Progenitor cell of endocrine pancreas (in vitro differentiated cells): ENCODE data around the gene BCAM. TPM values are rescaled to one million over a fixed set of nuclear protein-coding genes. Genes with fewer than 3 reads are reported as not detected.

Experiments
- DNase-seq: peaks from one replicate; pipeline ENCODE4 v3.0.0; 2021; ENCODE audit warnings: low spot score; ENCODE audit not compliant: unreplicated experiment
- H3K27ac Mint-ChIP-seq: 2 replicates; pipeline ENCODE4 v1.8.0; 2021; ENCODE audit warnings: mild to moderate bottlenecking, moderate library complexity, mixed read lengths
- H3K27me3 Mint-ChIP-seq: 2 replicates; pipeline ENCODE4 v1.8.0; 2021; ENCODE audit warnings: mixed read lengths
- H3K36me3 Mint-ChIP-seq: 2 replicates; pipeline ENCODE4 v1.8.0; 2022; ENCODE audit warnings: mixed read lengths; ENCODE audit not compliant: insufficient read depth
- H3K4me1 Mint-ChIP-seq: 2 replicates; pipeline ENCODE4 v1.8.0; 2021; ENCODE audit warnings: low read depth, mixed read lengths
- H3K4me3 Mint-ChIP-seq: 2 replicates; pipeline ENCODE4 v1.8.0; 2021; ENCODE audit warnings: low read depth, mild to moderate bottlenecking, moderate library complexity, mixed read lengths
- H3K9me3 Mint-ChIP-seq: 2 replicates; pipeline ENCODE4 v1.8.0; 2021; ENCODE audit warnings: low read depth, mixed read lengths
- CTCF ChIP-seq: fragments of 200-600 bp; sonication (generic); IDR thresholded peaks from one replicate; pipeline ENCODE4 v1.5.0; 2021; ENCODE audit warnings: antibody characterized with exemption, mild to moderate bottlenecking; ENCODE audit not compliant: unreplicated experiment
- total RNA-seq: library from RNA; stranded (reverse); gene quantifications from 2 replicates; pipeline ENCODE4 v1.2.1, GENCODE V29; 2021

The BCAM gene
- total RNA-seq, 1 donor from 2014 or later: 211 TPM

GRCh38 chr19:44845612-44846454 lies 36.9 kb downstream of the BCAM start, which contains the start of gene NECTIN2:
NECTIN2 (plus strand) TSS chr19:44846297; CDS start chr19:44846526, 229 bp downstream.
- Mint-ChIP-seq H3K4me1 (peaks cover 28% of the 10 kb centered on the region), H3K27ac (peak within 1 kb of the TSS; percentile 99), H3K36me3 (no peaks in the 10 kb centered on the region), H3K27me3 (no peaks in the 10 kb centered on the region), H3K9me3 (no peaks in the 10 kb centered on the region), H3K4me3 (peak within 1 kb of the TSS; percentile 98)
- peak; percentile 68 for TF ChIP-seq CTCF
- DNase-seq: peak; percentile 100

GRCh38 chr19:44846455-44847143 lies 37.7 kb downstream of the BCAM start:
- TF ChIP-seq CTCF: no peak
- Mint-ChIP-seq H3K27ac (peak overlapping the region; percentile 99), H3K4me1 (peaks cover 30% of the 10 kb centered on the region), H3K9me3 (no peaks in the 10 kb centered on the region), H3K27me3 (no peaks in the 10 kb centered on the region), H3K36me3 (no peaks in the 10 kb centered on the region), H3K4me3 (peak overlapping the region; percentile 98)
- peak; percentile 62 for DNase-seq

- peak overlapping the region; percentile 98 for H3K4me3 Mint-ChIP-seq
- H3K4me1 Mint-ChIP-seq: peaks cover 30% of the 10 kb centered on the region
- H3K27me3 Mint-ChIP-seq: no peaks in the 10 kb centered on the region
- DNase-seq: peak; percentile 65
- H3K9me3 Mint-ChIP-seq: no peaks in the 10 kb centered on the region
- TF ChIP-seq CTCF: no peak
- H3K27ac Mint-ChIP-seq: peak overlapping the region; percentile 99
- H3K36me3 Mint-ChIP-seq: peaks cover under 1% of the 10 kb centered on the region
Measured at GRCh38 chr19:44847144-44848035, 38.5 kb downstream of the BCAM start.

- H3K27ac Mint-ChIP-seq: peak overlapping the region; percentile 99
- no peaks in the 10 kb centered on the region for H3K9me3 Mint-ChIP-seq
Measured at GRCh38 chr19:44848036-44848811, 39.3 kb downstream of the BCAM start.

More at GRCh38 chr19:44848036-44848811, 39.3 kb downstream of the BCAM start:
- Mint-ChIP-seq H3K4me1 (peaks cover 30% of the 10 kb centered on the region), H3K27me3 (no peaks in the 10 kb centered on the region), H3K4me3 (peak overlapping the region; percentile 98), H3K36me3 (peaks cover 2% of the 10 kb centered on the region)
- TF ChIP-seq CTCF: no peak
- DNase-seq: no peak
